Liver (tissue), 3 donors: Measurements from ENCODE around the gene NEK8.

ENCODE experiments used
- GABPA ChIP-seq, 2 donors: IDR thresholded peaks in 1 of 2; conservative IDR thresholded peaks in 1 of 2; 2 replicates each; pipeline ENCODE4 v1.6.1; 2016; ENCODE audit warnings: antibody characterized with exemption in 2 of 2, mild to moderate bottlenecking in 1 of 2, moderate library complexity in 1 of 2
- JUND ChIP-seq, 2 donors: IDR thresholded peaks; 2 replicates each; pipeline ENCODE4 v1.6.1; 2016; ENCODE audit warnings: antibody characterized with exemption in 2 of 2
- RAD21 ChIP-seq, 2 donors: IDR thresholded peaks; 2 replicates each; pipeline ENCODE4 v1.6.1; 2016; ENCODE audit warnings: antibody characterized with exemption in 2 of 2, mild to moderate bottlenecking in 2 of 2
- TF ChIP-seq, protein P1 (sequence below): fragments of 150-350 bp; IDR thresholded peaks from 2 replicates; pipeline ENCODE4 v1.5.1; 2017; ENCODE audit warnings: improper control_type of control experiment, low read depth, low read length; ENCODE audit not compliant: missing input control
- donor health status: healthy.
- donor health status: healthy.

DNA sequence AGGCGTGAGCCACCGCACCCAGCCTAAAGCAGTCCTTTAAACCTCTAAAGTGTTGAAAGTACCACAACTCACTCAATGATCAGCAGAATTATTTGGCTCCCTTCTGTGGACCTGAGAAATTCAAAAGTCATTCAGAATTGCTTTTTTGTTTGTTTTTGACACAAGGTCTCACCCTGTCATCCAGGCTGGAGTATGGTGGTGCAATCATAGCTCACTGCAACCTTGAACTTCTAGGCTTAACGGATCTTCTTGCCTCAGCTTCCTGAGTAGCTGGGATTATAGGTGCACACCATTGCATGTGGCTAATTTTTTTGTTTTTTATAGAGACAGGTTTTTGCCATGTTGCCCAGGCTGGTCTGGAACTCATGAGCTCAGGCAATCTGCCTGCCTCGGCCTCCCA is 59.5 kb downstream of the NEK8 start:
- TF ChIP-seq, protein P1, sequence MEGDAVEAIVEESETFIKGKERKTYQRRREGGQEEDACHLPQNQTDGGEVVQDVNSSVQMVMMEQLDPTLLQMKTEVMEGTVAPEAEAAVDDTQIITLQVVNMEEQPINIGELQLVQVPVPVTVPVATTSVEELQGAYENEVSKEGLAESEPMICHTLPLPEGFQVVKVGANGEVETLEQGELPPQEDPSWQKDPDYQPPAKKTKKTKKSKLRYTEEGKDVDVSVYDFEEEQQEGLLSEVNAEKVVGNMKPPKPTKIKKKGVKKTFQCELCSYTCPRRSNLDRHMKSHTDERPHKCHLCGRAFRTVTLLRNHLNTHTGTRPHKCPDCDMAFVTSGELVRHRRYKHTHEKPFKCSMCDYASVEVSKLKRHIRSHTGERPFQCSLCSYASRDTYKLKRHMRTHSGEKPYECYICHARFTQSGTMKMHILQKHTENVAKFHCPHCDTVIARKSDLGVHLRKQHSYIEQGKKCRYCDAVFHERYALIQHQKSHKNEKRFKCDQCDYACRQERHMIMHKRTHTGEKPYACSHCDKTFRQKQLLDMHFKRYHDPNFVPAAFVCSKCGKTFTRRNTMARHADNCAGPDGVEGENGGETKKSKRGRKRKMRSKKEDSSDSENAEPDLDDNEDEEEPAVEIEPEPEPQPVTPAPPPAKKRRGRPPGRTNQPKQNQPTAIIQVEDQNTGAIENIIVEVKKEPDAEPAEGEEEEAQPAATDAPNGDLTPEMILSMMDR: no peak
- TF ChIP-seq RAD21 (IDR thresholded peaks at IDR 0.05): no peak
- TF ChIP-seq JUND (IDR thresholded peaks at IDR 0.05): no peak
- no peak for TF ChIP-seq GABPA (IDR thresholded peaks at IDR 0.05 in 1 of 2, conservative IDR thresholded peaks at IDR 0.05 in 1 of 2)
